Activated CD4-positive, alpha-beta T cell treated with anti-CD3 and anti-CD28 coated beads for 24 hours (primary cell): ENCODE data around the gene TRAPPC8.
A peak's percentile ranks its signal among the peaks of the same experiment; 100 is the strongest.
"Not testable (repeated sequence)": the region's sequence is repeated elsewhere in the genome, so short reads cannot be mapped to it uniquely, and the experiment has no call there.

Experiments used
- DNase-seq, 2 donors: peaks; one replicate each; pipeline ENCODE4 v3.0.0-alpha.2; 2020; ENCODE audit warnings: low read depth in 2 of 2

The TRAPPC8 gene

GRCh38 chr18:31942291-31942998 lies 483 bp downstream of the TRAPPC8 start:
- peak; percentile 9 to 10 for DNase-seq

- no peak for DNase-seq
These were observed 1.7 kb downstream of the TRAPPC8 start for GRCh38 chr18:31941010-31941809.

- not testable (repeated sequence) for DNase-seq
These were observed 8.2 kb downstream of the TRAPPC8 start for GRCh38 chr18:31934773-31935172.

- DNase-seq: no peak
These were observed 11.1 kb downstream of the TRAPPC8 start for GRCh38 chr18:31931886-31932240.

DNA sequence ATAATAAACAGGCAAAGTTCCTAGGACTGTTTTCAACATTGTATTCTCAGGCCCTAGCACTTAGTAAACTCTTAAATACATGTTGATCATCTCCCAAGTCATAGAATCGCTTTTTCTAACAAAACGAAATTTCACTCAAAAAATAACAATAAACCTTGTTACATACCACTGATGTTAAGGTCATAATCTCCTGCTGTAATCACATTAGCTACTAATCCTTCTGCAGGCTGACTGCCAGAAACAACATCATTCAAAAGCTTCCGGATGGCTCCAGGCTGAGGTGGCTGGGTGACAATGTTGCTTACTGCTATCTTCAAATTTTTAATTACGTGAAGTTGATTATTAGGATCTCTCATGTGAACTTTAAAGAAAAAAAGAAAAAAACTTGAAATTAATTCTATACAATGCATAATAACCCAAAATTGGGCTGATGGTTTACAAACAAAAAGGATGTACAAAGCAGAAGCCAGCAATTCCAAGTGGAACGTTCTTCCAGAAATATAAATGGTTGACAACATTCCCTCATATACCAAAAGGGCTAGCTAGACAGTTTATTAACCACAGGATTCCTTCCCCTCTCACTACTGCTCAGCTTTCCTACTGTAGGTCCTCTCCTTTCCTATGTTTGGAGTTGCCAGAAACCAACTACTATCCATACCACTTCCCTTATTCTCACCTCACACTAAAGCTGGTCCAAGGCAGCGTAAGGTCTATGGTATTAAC lies 11.6 kb downstream of the TRAPPC8 start:
- DNase-seq: no peak

- DNase-seq: no peak
These were observed 13.7 kb downstream of the TRAPPC8 start for GRCh38 chr18:31929273-31929672.

DNA sequence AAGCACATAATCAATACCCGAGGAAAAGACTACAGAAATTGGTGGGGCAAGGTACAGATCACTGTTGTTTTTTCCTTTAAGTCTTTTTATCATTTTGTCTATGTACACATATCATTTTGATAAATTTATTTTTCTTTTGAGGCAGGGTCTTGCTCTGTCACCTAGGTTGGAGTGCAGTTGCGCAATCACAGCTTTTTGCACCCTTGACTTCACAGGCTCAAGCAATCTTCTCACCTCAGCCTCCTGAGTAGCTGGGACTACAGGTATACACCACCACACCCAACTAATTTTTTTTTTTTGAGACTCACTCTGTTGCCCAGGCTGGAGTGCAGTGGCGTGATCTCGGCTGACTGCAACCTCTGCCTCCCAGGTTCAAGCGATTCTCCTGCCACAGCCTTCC lies 15.9 kb downstream of the TRAPPC8 start:
- DNase-seq: not testable (repeated sequence)

DNA sequence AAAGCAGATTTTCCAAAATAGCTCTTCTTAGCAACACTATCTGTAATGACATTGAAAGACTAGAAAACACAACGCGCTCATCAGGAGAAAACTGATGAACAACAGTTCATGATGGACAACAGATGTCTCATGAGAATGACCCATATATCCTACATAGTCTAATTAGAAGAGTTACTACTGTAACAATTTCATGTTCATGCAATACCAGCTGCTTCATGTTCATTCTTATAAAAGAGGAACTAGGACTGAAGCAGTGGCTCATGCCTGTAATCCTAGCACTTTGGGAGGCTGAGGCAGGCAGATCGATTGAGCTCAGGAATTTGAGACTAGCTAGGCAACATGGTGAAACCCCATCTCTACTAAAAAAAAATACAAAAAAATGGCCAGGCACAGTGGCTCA lies 22.7 kb downstream of the TRAPPC8 start:
- no peak for DNase-seq

DNA sequence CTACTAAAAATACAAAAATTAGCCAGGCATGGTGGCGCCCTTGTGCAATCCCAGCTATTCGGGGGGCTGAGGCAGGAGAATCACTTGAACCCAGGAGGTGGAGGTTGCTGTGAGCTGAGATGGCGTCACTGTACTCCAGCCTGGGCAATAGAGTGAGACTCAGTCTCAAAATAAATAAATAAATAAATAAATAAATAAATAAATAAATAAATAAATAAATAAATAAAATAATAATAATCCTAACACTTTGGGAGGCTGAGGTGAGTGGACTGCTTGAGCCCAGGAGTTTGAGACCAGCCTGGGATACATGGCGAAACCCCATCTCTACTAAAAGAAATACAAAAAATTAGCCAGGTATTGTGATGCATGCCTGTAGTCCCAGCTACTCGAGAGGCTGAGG lies 23.6 kb downstream of the TRAPPC8 start:
- DNase-seq: not testable (repeated sequence)

DNA sequence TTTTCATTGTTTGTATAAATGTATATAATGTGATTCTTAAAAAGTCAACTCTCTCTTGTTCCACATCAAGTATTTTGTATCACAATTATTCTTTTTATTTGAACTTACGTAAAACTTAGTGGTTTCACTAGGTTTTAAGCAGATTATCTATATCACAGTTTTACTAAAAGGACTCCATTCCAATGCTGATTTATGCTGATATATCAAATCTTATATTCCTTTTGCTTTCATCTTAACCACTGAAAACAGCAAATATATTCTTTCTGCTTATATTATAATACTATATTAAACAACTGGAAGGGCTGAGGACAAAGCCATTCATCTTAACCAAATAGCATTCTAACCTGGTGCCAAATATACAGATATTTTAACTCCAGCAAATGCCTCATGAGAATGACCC lies 24.2 kb downstream of the TRAPPC8 start:
- DNase-seq: no peak

DNA sequence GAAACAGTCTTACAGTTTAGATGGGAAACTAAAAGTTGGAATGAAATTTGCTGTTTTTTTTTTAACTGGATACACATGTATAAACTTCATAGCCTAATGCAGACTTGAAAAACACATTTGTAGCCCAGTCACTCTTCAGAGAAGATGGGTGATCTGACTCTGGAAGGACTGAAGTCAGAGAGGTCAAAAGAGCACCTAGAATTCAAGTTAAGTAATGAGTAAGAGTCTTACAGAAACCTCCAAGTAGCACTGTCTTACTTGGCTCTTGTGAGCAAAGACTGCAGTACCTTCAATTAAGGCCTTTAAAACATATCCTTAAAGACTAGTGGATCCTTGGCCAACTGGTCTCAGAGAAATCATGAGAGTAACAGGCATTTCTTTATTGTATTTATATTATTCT lies 41.9 kb downstream of the TRAPPC8 start:
- DNase-seq: no peak

DNA sequence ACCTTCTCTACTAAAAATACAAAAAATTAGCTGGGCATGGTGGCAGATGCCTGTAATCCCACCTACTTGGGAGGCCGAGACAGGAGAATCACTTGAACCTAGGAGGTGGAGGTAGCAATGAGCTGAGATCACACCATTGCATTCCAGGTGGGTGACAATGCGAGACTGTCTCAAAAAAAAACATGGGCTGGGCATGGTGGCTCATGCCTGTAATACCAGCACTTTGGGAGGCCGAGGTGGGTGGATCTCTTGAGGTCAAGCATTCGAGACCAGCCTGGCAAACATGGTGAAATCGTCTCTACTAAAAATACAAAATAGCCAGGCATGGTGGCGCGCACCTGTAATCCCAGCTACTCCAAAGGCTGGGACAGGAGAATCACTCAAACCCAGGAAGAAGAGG lies 43.2 kb downstream of the TRAPPC8 start:
- not testable (repeated sequence) for DNase-seq

DNA sequence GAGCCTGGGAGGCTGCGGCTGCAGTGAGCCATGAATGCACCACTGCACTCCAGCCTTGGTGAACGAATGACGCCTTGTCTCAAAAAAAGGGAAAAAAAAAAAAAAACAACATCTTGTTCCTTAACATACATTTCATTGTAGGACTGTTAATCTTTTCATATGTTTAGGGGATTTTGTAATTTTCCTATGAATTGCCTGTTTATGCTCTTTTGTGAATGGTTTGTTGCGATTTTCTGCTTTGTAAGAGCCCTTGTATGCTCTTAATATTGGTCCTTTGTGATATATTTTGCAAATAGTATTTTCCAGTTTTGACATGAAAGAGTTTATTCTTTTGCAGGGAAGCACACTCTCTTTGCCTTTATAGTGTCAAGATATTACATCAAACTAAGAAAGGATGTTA lies 50.0 kb downstream of the TRAPPC8 start:
- DNase-seq: no peak

DNA sequence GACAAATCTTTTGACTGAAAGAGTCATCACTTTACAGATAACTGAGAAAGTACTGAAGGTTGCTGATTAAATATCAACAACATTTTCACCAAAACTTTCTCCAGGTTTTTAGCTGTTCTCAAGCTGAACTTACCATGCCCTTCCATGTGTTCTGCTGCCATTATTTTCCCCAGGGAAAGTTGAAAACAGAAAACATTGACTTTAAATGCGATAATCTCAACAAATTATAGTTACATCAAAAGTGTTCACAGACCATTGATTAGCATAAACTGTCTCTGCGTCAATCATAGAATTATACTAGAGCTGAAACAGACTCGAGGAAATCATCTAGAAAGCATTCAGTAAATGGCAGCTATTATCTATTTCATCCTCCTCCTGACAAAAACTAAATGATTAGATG lies 51.4 kb downstream of the TRAPPC8 start:
- DNase-seq: no peak

DNA sequence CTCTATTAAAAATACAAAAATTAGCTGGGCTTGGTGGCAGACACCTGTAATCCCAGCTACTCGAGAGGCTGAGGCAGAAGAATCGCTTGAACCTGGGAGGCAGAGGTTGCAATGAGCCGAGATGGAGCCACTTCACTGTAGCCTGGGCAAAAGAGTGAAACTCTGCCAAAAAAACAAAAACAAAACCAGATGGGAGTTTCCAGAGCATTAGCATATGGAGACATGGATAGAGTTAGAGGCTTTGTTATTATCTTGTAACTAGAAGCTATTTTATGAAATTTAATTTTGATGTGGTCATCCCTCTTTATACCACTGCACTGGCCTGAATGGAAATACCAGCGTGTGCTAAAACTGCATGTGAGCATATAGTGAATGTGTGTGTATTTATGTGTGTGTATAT lies 58.9 kb downstream of the TRAPPC8 start:
- DNase-seq: no peak

- no peak for DNase-seq
These were observed 62.6 kb downstream of the TRAPPC8 start for GRCh38 chr18:31880186-31880898.

- no peak for DNase-seq
These were observed 64.6 kb downstream of the TRAPPC8 start for GRCh38 chr18:31878358-31878757.

- DNase-seq: no peak
These were observed 65.0 kb downstream of the TRAPPC8 start for GRCh38 chr18:31877900-31878299.

GRCh38 chr18:31876707-31877106 lies 66.2 kb downstream of the TRAPPC8 start:
- DNase-seq: no peak

GRCh38 chr18:31875301-31875700 lies 67.6 kb downstream of the TRAPPC8 start:
- no peak for DNase-seq

DNA sequence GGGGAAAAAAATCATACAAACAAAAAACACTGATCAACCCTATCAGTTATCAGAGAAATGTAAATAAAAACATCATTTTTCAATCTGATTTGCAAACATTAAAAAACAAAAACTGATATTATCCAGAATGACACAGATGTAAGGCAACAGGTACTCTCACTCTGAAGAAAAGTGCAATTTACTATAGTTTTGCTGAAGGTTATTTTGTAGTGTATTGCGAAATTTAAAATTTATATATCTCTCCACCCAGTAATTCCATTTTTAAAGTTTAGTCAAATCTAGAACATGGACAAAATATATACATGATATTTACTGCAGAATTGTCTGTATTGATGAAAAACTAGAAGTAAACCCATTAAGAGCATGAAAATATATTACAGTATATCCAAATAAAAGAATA lies 79.8 kb downstream of the TRAPPC8 start:
- DNase-seq: no peak

DNA sequence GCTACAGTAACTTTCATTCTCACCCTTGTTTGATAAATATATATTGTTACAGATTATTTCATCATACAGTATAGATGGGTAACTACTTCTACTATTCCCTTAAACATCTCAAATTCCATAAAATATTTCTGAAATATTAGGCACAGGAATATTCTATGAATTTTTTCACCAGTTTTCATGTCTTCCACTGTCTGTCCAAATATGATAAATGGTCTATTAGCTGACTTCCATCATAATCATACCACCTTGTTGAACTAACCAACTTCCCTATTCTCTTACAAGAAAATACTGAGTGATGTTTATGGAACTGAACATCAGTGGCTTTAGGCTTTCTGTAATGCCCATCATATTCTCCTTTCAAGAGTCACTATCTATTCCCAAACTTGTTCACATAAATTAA lies 82.4 kb downstream of the TRAPPC8 start:
- no peak for DNase-seq
